Epithelial cell of prostate (primary cell): ENCODE data around the gene KCNG3.
A peak's percentile ranks its signal among the peaks of the same experiment; 100 is the strongest.

Experiments
- DNase-seq: peaks from one replicate; pipeline ENCODE4 v3.0.0-alpha.2; 2011; ENCODE audit warnings: low read depth, low spot score
- H3K27ac ChIP-seq: fragments of 450-650 bp; 2 replicates; pipeline ENCODE4 v1.5.1; 2017; ENCODE audit warnings: mild to moderate bottlenecking

The KCNG3 gene, protein sequence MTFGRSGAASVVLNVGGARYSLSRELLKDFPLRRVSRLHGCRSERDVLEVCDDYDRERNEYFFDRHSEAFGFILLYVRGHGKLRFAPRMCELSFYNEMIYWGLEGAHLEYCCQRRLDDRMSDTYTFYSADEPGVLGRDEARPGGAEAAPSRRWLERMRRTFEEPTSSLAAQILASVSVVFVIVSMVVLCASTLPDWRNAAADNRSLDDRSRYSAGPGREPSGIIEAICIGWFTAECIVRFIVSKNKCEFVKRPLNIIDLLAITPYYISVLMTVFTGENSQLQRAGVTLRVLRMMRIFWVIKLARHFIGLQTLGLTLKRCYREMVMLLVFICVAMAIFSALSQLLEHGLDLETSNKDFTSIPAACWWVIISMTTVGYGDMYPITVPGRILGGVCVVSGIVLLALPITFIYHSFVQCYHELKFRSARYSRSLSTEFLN

DNA sequence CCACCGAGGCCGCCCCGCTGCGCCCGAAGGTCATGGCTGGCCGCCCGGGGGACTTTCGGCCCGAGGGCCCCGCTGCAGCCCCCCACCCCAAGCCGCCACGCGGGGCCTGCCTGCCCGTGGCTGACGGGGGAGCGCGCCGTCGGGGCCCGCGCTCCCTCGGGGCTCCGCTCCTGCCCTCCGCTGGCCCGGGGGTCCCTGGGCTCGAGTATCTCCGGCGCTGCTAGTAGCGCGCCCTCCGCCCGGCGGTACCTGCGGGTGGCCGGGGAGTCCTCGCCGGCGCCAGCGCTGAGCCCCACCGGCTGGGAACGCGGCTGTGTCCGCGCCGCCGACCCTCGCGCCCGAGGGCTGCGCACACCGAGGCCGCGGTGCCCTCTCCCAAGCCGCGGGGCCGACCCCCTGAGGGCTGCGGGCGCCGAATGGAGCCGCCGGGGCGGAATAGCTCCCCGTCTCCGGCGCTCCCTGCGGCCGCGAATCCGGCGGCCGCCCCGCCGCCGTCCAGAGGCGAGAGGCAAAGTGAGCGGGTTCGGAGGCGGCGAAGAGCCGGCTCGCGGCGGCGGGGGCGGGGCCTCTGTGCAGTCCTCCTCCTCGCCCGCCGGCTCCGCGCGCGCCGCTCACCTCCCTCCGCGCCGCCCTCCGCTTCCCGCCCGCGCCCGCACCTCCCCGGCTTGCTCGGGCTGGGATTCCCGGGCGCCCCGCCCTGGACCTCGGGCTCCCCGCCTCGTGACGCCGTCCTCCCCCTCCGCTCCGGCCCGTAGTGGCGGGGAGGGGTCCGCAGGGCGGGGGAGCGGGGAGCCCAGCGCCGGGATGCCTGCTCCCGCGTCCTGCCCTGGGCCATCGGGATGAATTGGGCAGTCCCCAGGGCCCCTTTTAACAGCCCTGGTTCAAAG lies at the start of gene KCNG3:
TSS of gene KCNG3 (minus strand) at position 515 of the 887 bp plus-strand sequence. CDS start at position 34, 481 bp downstream.
- no peak for DNase-seq
- H3K27ac ChIP-seq: no peak within 1 kb of the TSS

DNA sequence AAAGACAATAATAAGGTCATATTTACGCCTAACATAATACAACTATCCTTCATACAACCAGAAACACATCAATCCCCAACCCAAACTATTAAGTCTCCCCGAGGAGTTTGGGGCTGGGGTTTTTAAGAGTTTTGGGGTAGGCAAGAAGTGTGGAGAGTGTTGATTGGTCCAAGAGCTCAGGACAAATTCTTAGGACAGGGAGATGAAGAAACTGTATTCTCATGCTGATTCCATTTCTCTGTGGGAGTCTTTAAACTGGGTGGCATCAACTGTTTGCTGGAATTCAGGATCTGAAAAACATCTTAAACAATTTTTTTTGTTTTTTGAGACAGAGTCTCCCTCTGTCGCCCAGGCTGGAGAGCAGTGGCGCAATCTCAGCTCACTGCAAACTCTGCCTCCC lies 49.1 kb upstream of the KCNG3 start:
- DNase-seq: no peak

DNA sequence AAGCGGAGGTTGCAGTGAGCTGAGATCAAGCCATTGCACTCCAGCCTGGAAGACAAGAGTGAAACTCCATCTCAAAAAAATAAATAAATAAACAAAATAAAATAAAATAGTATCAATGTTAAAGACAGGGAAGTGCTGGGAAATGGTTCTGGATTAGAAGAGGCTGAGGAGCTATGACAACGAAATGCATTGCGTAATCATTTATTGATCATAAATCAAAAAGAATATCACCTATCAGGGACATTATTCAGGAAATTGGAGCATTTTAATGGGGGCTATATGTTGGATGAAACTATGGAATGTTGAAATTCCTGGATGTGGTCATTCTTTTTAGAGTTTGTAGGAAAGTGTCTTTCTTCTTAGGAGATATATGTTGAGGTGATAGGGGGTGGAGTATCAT lies 43.7 kb upstream of the KCNG3 start:
- no peak overlapping the region for H3K27ac ChIP-seq
- no peak for DNase-seq

More for the DNA sequence above, 49.1 kb upstream of the KCNG3 start:
- no peak overlapping the region for H3K27ac ChIP-seq

- no peak overlapping the region for H3K27ac ChIP-seq
- no peak for DNase-seq
Observed at GRCh38 chr2:42532397-42532796, 38.6 kb upstream of the KCNG3 start.

DNA sequence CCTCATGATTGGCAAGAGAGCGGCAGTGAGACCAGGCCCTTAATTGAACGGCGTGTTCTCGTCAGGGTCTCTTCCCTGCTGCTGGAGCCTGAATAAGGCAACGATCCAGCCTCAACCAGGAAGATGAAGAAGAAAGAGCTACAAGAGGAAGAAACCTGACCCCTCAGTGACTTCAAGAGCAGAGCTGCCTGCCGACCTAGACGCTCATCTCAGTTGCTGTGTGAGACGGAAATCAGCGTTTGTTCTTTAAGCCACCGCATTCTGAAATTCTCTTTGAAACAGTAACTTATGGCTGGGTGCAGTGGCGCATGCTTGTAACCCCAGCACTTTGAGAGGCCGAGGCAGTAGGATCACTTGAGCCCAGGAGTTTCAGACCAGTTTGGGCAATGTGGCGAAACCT lies 29.6 kb upstream of the KCNG3 start:
- no peak overlapping the region for H3K27ac ChIP-seq
- no peak for DNase-seq

GRCh38 chr2:42522035-42522434 lies 28.3 kb upstream of the KCNG3 start:
- H3K27ac ChIP-seq: no peak overlapping the region
- DNase-seq: no peak

DNA sequence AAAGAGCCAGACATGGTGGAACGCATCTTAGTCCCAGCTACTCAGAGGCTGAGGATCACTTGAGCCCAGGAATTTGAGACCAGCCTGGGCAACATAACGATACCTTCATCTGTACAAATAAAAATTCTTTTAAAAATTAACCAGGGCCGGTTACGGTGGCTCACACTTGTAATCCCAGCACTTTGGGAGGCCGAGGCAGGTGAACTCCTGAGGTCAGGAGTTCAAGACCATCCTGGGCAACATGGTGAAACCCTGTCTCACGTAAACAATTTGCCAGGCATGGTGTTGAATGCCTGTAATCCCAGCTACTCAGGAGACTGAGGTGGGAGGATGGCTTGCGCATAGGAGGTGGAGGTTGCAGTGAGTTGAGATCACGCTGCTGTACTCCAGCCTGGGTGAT lies 25.8 kb upstream of the KCNG3 start:
- no peak overlapping the region for H3K27ac ChIP-seq
- DNase-seq: no peak

GRCh38 chr2:42516418-42516901 lies 22.7 kb upstream of the KCNG3 start:
- no peak for DNase-seq
- no peak overlapping the region for H3K27ac ChIP-seq

DNA sequence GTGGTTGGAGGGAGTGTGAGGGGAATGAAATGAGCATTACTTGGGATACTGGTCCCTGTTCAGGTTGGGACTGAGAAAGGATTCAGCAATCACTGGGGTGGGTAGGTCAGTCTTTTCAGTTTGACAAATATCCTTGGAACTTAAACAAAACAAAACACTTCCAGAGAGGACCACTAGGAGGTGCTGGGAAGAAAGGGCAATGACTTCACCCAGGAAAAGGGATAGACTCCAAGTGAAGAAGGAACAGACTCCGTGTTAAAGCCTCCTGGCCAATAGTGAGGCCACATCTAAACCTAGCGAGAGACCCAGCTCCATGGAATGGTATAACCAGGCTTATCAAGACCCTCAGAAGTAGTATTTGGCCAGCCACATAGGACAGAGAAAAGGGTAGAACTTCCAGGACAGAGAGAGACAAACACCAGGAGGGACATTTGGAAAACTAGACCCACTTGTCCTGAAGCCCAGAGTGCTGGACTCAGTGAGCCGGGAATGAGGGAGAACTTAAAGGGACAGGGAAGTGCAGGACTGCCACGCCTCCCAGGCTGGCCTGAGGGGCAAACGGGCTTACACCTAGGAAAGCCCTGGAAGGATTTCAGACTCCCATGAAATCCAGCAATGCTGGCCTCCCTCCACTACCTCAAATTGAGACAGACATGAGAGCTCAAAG lies 19.6 kb upstream of the KCNG3 start:
- no peak for DNase-seq
- no peak overlapping the region for H3K27ac ChIP-seq

DNA sequence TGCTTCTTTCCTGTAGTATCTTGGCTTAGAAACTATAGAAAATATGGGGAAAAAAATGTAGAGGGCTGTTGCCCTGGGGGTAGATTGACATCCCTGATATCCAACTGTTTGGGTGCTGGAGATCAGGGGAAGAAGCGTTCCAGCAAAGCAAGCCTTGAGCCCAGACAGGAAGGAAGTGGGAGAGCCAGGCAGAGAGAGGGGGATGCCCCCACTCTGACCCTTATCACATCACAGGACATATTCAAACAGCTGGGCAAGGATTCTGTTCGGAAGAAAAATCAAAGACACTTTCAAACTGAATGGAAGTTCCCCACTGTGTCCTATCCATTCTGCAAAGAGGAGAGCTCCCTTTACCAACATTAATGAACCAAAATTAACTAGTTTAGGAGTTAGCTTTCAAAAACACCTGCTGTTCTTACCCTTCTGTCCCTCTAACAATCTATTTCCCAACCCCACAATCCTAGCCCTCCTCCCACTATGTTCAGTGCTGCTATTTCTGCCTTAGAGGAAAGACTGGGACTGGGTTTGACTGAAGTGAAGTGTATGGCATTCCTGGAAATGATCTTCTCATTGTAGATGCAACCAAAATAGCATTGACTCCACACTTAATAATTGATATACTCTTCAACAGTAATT lies 16.9 kb upstream of the KCNG3 start:
- DNase-seq: no peak
- H3K27ac ChIP-seq: no peak overlapping the region

- DNase-seq: no peak
- no peak overlapping the region for H3K27ac ChIP-seq
Observed at GRCh38 chr2:42510191-42510590, 16.4 kb upstream of the KCNG3 start.

DNA sequence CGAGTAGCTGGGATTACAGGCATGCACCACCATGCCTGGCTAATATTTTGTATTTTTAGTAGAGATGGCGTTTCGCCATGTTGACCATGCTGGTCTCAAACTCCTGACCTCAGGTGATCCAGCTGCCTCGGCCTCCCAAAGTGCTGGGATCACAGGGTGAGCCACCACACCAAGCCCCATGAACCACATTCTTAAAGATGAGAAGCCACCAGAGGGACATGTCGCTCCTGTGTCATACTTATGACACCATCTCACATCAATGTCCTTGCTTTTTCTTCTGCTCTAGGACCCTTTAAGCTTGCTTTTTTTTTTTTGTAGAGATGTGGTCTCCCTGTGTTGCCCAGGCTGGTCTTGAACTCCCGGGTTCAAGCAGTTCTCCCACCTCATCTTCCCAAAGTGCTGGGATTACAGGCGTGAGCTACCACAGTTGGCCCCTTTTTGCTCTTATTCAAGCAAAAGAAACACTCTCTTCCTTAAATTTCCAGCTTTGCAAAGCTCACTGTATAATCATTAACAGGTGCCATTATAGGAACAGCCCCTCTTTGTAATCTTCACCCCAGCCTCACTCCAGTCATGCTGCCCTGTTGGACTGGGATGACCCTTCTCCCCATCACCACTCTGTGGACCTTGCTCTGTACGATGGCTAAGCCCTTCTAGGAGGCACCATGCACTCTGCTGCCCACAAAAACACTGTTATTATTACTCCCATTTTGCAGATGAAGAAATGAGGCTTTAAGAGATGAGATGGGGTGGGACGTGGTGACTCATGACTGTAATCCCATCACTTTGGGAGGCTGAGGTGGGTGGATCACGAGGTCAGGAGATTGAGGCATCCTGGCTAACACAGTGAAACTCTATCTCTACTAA lies 10.8 kb upstream of the KCNG3 start:
- no peak overlapping the region for H3K27ac ChIP-seq
- no peak for DNase-seq

- no peak overlapping the region for H3K27ac ChIP-seq
- DNase-seq: no peak
Observed at GRCh38 chr2:42503291-42503690, 9.5 kb upstream of the KCNG3 start.

- H3K27ac ChIP-seq: no peak overlapping the region
- no peak for DNase-seq
Observed at GRCh38 chr2:42498497-42498896, 4.7 kb upstream of the KCNG3 start.

DNA sequence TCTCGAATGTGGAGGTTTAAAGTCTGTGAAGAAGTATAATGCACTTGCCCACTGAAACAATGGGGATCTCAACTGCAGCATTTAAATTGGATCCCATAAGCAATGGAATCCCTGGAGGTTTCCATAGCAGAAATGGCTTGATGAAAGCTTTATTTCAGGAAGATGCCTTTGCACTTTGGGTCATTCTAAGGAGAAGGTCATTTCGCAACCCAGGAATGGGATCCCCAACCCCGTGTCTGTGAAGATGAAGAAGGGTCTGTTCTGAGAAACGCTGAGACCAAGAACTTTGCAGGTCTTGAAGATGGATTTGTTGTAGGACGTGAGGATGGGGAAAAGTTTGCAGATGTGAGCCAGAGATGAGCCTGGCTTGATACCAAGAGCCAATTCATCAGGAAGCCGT lies 1.8 kb upstream of the KCNG3 start:
- no peak for DNase-seq

DNA sequence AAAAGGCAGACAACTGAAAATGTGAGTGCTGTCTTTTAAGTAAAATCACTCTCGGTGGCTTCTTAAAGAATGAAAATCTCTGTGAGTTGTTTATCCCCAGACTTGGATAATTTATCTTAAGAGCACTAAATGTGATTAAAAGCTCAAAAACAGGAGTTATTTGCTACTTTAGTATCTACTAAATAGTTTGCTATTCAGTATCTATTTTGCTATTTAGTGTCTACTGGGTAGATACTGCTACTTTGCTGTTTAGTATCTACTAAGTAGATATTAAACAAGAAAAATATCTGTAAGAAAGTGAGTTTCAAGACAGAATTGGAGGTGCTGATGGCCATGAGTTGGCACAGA lies 1.4 kb upstream of the KCNG3 start:
- DNase-seq: no peak
- H3K27ac ChIP-seq: no peak overlapping the region

More for the DNA sequence above, 1.8 kb upstream of the KCNG3 start:
- H3K27ac ChIP-seq: no peak overlapping the region

DNA sequence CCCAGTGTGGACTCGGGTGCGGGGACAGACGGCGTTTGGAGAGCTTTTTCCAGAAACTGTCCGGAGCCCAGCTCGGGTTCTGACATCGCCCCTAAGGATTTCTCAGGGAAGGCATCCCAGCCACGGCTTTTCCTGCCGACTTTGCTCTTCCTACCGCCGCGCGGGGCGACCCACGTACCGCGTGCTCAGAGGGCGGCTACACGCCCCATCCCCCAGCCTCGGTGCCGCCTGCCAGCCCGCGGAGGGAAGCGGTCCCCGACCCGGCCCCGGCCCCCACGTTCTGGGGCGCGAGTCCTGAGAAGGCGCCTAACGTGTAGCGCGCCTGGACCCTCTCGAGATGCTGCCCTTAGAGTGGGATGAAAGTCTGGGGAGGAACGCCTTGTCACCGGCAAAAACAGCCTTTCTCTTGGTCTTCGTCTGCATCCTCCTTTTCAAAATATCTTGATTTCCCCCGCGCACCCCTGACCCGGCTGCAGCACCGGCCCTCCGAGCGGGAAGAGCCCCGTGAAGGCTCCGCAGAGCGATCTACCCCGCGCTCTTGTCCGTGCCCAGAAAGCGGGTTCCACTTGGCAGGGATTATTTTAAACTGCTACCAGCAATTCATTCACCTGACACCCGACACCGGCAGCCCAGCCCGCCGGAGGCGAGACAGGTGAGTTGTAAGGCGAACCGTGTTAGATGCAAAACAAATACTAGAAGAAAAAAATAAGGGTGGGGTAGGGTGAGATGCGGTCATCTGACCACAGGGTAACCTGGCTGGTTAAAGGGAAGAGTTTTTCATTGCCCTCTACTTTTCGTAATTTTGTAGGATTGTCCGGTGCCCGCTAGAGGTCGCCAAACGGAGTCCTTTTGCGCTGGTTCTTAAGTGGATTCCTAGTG lies 812 bp upstream of the KCNG3 start:
- H3K27ac ChIP-seq: no peak overlapping the region
- DNase-seq: peak; percentile 75

- no peak overlapping the region for H3K27ac ChIP-seq
- DNase-seq: no peak
Observed at GRCh38 chr2:42492691-42493467, 903 bp downstream of the KCNG3 start.
